ENCODE results near the gene CCSER1. TPM values are rescaled to one million over a fixed set of nuclear protein-coding genes. Genes with fewer than 3 reads are reported as not detected.
A peak's percentile ranks its signal among the peaks of the same experiment; 100 is the strongest.

CCSER1 gene
- total and polyA plus RNA-seq, 2 of the 8 experiments (the other 6 are each of a cell fraction or from before 2014, with no cell fraction given): 0.26 to 0.84 TPM

DNA sequence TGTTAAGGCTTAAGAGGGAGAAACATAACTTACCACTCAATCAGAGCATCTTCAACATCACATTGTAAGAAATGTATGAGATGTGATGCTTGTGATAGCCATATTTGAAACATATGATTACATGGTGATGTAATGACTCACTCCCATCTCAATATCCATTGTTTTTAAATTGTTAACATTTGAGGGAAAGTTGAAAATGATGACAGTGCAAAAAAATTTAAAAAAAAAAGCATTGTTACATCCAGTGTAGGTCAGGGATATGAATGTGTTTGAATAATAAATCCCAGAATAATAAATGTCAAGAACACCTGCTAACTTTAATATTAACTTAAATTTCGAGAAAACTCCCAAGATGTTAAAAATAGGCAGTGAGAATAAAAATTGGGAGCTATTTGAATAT is 6.4 kb upstream of the CCSER1 start:
- no peak overlapping the region for H3K56ac ChIP-seq (replicated peaks; ENCODE audit: insufficient read length, low read depth, low read length)
- H3K23ac ChIP-seq (ENCODE audit: insufficient read length): no peak overlapping the region
- H3K9me3 ChIP-seq (ENCODE audit: insufficient read depth in 2 of 2, low read depth in 1 of 2, low read length in 1 of 2): no peaks in the 10 kb centered on the region
- H3K4me1 ChIP-seq (replicated peaks in 1 of 4; ENCODE audit: control insufficient read depth in 3 of 4, insufficient read depth in 4 of 4, low read length in 3 of 4): peaks cover 0 to 6% (median 3%) of the 10 kb centered on the region in 4 experiments; a peak in 3 of 7 replicates
- CTCF ChIA-PET (ENCODE audit: partially characterized antibody): interaction anchor here (0.5 to 3.0 kb wide), 13 partner anchors 8 to 532 kb away, joined by 3 to 14 read pairs (median 3); no protein-coding TSS in a partner anchor
- H3K9ac ChIP-seq (replicated peaks in 1 of 4; ENCODE audit: extremely low read depth in 1 of 4, low read depth in 3 of 4, low read length in 3 of 4): no peak overlapping the region
- H2AFZ ChIP-seq (ENCODE audit: low read length): peak overlapping the region; percentile 88; the same call in 1 of the 2 replicates
- POLR2A ChIA-PET (ENCODE audit: partially characterized antibody): no interaction called here
- H4K8ac ChIP-seq (ENCODE audit: extremely low read depth, insufficient read depth, low read length): no peak overlapping the region
- H3K27me3 ChIP-seq (replicated peaks in 1 of 4; ENCODE audit: control insufficient read depth in 3 of 4, extremely low read depth in 1 of 4, insufficient read depth in 3 of 4, low read length in 3 of 4): no peaks in the 10 kb centered on the region
- H3K27ac ChIP-seq (ENCODE audit: low read depth, low read length): no peak overlapping the region
- no peak overlapping the region for H3K4me2 ChIP-seq (ENCODE audit: insufficient read depth in 1 of 2, low read depth in 2 of 2, low read length in 2 of 2)
- no peak overlapping the region for H3K14ac ChIP-seq (ENCODE audit: insufficient read length)
- no peak overlapping the region for H2BK5ac ChIP-seq (ENCODE audit: low read depth, low read length)
- FAIRE-seq: no peak
- H4K5ac ChIP-seq (ENCODE audit: insufficient read length, low read depth, low read length): no peak overlapping the region
- H3K4me3 ChIP-seq (ENCODE audit: extremely low read depth in 1 of 4, insufficient read depth in 2 of 4, low read depth in 3 of 4, low read length in 4 of 4): no peak overlapping the region
- TF ChIP-seq TBP (IDR thresholded peaks at IDR 0.05; ENCODE audit: low read depth, low read length) (no peak), KDM1A (IDR thresholded peaks at IDR 0.05; ENCODE audit: borderline replicate concordance, low read length) (no peak), SAP30 (IDR thresholded peaks at IDR 0.05; ENCODE audit: insufficient read depth, insufficient replicate concordance, low read length) (no peak), MAFK (IDR thresholded peaks at IDR 0.05; ENCODE audit: low read depth, low read length) (peak; percentile 90)
- no peaks in the 10 kb centered on the region for H4K20me1 ChIP-seq (replicated peaks in 1 of 2; ENCODE audit: control insufficient read depth in 1 of 2, insufficient read depth in 2 of 2, low read length in 2 of 2)
- no peak overlapping the region for H2BK20ac ChIP-seq (ENCODE audit: low read length)
- H3K18ac ChIP-seq (ENCODE audit: extremely low read depth, low read length): no peak overlapping the region
- H3K79me2 ChIP-seq (ENCODE audit: control insufficient read depth in 1 of 2, insufficient read depth in 2 of 2, low read length in 2 of 2): no peaks in the 10 kb centered on the region
- no peak overlapping the region for H2BK12ac ChIP-seq (ENCODE audit: low read depth, low read length)
- 100% methylated on average over 1 of the region's 1 CpG; no CpG with 5 or more reads in 1 of the 2 experiments for WGBS, 2 experiments (ENCODE audit: extremely low coverage in 1 of 2, insufficient coverage in 1 of 2, insufficient read length in 1 of 2, insufficient replicate concordance in 2 of 2, low coverage in 1 of 2, low lambda C conversion rate in 2 of 2, missing lambda C conversion rate in 1 of 2)
- H2BK15ac ChIP-seq (ENCODE audit: low read length): no peak overlapping the region
- no peak for DNase-seq (ENCODE audit: low read depth in 1 of 2, low spot score in 2 of 2)
- H3K4ac ChIP-seq (replicated peaks; ENCODE audit: insufficient read length, low read depth, low read length): no peak overlapping the region
- H3K36me3 ChIP-seq (ENCODE audit: control insufficient read depth in 2 of 4, insufficient read depth in 4 of 4, low read length in 3 of 4): no peaks in the 10 kb centered on the region
- H3K79me1 ChIP-seq (ENCODE audit: low read depth, low read length): no peaks in the 10 kb centered on the region
- no peak overlapping the region for H4K91ac ChIP-seq (replicated peaks; ENCODE audit: insufficient read length, low read length)
- H3K23me2 ChIP-seq (ENCODE audit: low read depth, low read length): no peaks in the 10 kb centered on the region
- no peak overlapping the region for H2BK120ac ChIP-seq (replicated peaks; ENCODE audit: low read depth, low read length)
- H2AK5ac ChIP-seq (ENCODE audit: low read depth, low read length): no peak overlapping the region
